ENCODE measurements around the gene MAGEF1.

MAGEF1 gene

DNA sequence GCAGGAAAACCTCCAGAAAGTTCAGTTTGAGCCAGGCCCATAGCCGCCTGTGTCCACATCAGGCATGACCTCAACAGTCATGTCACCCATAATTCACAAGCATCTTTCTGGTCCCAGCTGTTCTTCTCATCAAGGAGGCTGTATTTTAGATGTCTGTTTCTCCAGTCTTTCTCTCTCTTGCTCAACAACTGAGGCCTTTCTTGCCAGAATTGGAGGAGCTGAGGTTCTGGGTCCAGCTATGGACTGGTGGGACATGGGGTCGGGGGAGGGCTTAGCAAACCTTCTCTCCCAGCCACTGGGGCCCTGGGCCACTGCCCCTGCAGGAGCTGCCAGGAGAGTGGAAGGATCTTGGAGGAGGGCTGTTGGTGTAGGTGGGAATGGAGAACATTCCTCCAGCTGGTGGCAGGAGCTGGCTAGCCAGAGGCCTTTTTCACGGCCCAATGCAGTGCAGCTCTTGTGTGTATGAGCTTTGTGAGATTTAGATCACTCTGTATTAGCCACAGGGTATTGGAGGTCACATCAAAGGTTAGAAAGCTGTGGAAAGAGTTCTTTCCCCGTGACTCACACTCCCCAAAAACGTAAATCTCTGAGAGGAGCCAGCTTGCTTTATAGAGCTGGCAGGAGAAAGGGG lies 23.5 kb downstream of the MAGEF1 start:
- Histone ChIP-seq H3K4me1 (ENCODE audit: insufficient read depth, low read length, severe bottlenecking) (peaks cover 13% of the 10 kb centered on the region), H2AFZ (ENCODE audit: low read length) (no peak overlapping the region), H3K27ac (ENCODE audit: low read depth, low read length, poor library complexity, severe bottlenecking) (no peak overlapping the region)

DNA sequence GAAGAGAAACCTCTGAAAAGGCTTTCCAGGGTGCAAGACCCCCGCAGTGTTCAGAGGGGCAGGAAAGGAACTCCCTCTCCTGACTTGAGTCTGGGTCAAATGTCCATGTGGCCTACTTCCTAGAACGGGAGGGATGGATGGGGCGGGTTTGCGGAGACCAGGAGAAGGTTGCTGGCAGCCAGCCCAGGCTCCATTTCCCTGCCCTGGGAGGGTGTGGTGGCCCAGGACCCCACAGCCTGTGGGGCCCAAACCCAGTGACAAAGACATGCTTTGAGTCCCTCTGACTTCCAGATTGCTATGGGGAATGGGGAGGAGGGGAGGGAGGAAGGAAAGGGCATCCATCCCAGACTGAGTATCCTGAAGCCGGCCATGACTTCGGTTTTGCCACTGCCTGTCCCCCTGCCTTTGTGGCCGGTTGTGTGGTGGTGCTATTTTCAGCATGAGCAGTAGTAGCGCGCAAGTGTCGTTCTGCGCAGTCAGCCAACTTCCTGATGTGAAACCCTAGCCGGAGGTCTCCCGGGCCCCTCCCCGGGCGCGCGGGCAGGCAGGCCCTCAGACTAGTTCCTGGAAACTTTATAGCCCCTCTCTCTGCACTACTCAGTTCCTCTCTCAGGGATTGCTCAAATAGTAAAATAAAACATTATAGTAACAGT lies 24.4 kb downstream of the MAGEF1 start:
- Histone ChIP-seq H3K9ac (ENCODE audit: low read length) (no peak overlapping the region), H2AFZ (ENCODE audit: low read length) (no peak overlapping the region), H3K9me3 (ENCODE audit: low read length) (no peaks in the 10 kb centered on the region), H3F3A (ENCODE audit: insufficient read depth, low read length) (no peaks in the 10 kb centered on the region), H3K27ac (ENCODE audit: low read depth, low read length, poor library complexity, severe bottlenecking) (no peak overlapping the region), H3K36me3 (ENCODE audit: insufficient read depth, low read length) (no peaks in the 10 kb centered on the region), H3K9me2 (ENCODE audit: low read depth, low read length) (no peaks in the 10 kb centered on the region), H3K79me2 (ENCODE audit: insufficient read depth, low read length) (no peaks in the 10 kb centered on the region), H4K20me1 (ENCODE audit: insufficient read depth, low read length) (no peaks in the 10 kb centered on the region), H3K27me3 (ENCODE audit: insufficient read depth, low read length) (peaks cover 13% of the 10 kb centered on the region), H3K4me2 (ENCODE audit: low read length) (peak overlapping the region; percentile 21; the same call in 1 of the 2 replicates), H3K4me1 (ENCODE audit: insufficient read depth, low read length, severe bottlenecking) (peaks cover 13% of the 10 kb centered on the region), H3K4me3 (ENCODE audit: low read depth, low read length, poor library complexity, severe bottlenecking) (no peak overlapping the region)
- TF ChIP-seq, protein P1, sequence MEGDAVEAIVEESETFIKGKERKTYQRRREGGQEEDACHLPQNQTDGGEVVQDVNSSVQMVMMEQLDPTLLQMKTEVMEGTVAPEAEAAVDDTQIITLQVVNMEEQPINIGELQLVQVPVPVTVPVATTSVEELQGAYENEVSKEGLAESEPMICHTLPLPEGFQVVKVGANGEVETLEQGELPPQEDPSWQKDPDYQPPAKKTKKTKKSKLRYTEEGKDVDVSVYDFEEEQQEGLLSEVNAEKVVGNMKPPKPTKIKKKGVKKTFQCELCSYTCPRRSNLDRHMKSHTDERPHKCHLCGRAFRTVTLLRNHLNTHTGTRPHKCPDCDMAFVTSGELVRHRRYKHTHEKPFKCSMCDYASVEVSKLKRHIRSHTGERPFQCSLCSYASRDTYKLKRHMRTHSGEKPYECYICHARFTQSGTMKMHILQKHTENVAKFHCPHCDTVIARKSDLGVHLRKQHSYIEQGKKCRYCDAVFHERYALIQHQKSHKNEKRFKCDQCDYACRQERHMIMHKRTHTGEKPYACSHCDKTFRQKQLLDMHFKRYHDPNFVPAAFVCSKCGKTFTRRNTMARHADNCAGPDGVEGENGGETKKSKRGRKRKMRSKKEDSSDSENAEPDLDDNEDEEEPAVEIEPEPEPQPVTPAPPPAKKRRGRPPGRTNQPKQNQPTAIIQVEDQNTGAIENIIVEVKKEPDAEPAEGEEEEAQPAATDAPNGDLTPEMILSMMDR (IDR thresholded peaks at IDR 0.05; ENCODE audit: low read length): no peak
- TF ChIP-seq EZH2 (IDR thresholded peaks at IDR 0.05; ENCODE audit: borderline replicate concordance, low read length): no peak

More for the DNA sequence above, 23.5 kb downstream of the MAGEF1 start:
- Histone ChIP-seq H3K4me3 (ENCODE audit: low read depth, low read length, poor library complexity, severe bottlenecking) (no peak overlapping the region), H3K79me2 (ENCODE audit: insufficient read depth, low read length) (no peaks in the 10 kb centered on the region), H3K27me3 (ENCODE audit: insufficient read depth, low read length) (peaks cover 13% of the 10 kb centered on the region), H3K9me2 (ENCODE audit: low read depth, low read length) (no peaks in the 10 kb centered on the region), H4K20me1 (ENCODE audit: insufficient read depth, low read length) (no peaks in the 10 kb centered on the region), H3K9me3 (ENCODE audit: low read length) (no peaks in the 10 kb centered on the region), H3K36me3 (ENCODE audit: insufficient read depth, low read length) (no peaks in the 10 kb centered on the region), H3K4me2 (ENCODE audit: low read length) (no peak overlapping the region), H3K9ac (ENCODE audit: low read length) (no peak overlapping the region), H3F3A (ENCODE audit: insufficient read depth, low read length) (no peaks in the 10 kb centered on the region)
- TF ChIP-seq EZH2 (IDR thresholded peaks at IDR 0.05; ENCODE audit: borderline replicate concordance, low read length): no peak
- TF ChIP-seq, protein P1 (IDR thresholded peaks at IDR 0.05; ENCODE audit: low read length): no peak

DNA sequence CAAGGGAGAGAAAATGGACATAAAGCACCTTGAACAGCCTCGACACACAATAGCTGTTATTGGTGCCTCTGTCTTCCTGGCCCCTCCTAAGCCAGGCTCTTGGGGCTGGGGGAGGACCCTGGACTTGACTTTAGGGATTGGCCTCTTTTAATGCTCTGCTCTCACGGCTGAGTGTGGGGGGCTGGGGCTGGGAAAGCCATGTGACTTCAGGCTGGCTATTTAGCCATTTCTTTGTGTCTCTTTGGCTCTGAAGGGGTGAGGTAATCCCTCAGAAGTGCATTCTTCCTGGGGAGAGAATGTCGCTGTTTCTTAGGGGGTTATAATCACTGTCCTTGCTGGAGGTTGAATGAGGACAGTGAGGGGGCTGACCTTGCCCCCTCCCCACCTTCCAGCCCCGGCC lies 26.2 kb downstream of the MAGEF1 start:
- Histone ChIP-seq H3K79me2 (ENCODE audit: insufficient read depth, low read length) (no peaks in the 10 kb centered on the region), H4K20me1 (ENCODE audit: insufficient read depth, low read length) (no peaks in the 10 kb centered on the region), H3K9me3 (ENCODE audit: low read length) (no peaks in the 10 kb centered on the region), H2AFZ (ENCODE audit: low read length) (no peak overlapping the region), H3K4me1 (ENCODE audit: insufficient read depth, low read length, severe bottlenecking) (peaks cover 6% of the 10 kb centered on the region), H3K36me3 (ENCODE audit: insufficient read depth, low read length) (no peaks in the 10 kb centered on the region), H3K4me2 (ENCODE audit: low read length) (no peak overlapping the region), H3K4me3 (ENCODE audit: low read depth, low read length, poor library complexity, severe bottlenecking) (no peak overlapping the region), H3K9me2 (ENCODE audit: low read depth, low read length) (no peaks in the 10 kb centered on the region), H3K27ac (ENCODE audit: low read depth, low read length, poor library complexity, severe bottlenecking) (no peak overlapping the region), H3F3A (ENCODE audit: insufficient read depth, low read length) (no peaks in the 10 kb centered on the region), H3K27me3 (ENCODE audit: insufficient read depth, low read length) (peaks cover 12% of the 10 kb centered on the region), H3K9ac (ENCODE audit: low read length) (no peak overlapping the region)
- TF ChIP-seq, protein P1 (IDR thresholded peaks at IDR 0.05; ENCODE audit: low read length): no peak
- TF ChIP-seq EZH2 (IDR thresholded peaks at IDR 0.05; ENCODE audit: borderline replicate concordance, low read length): no peak

Measured in OCI-LY1 (cell line).